Fibroblast of skin of left quadriceps (primary cell): ENCODE data around the gene PILRB.
"Not testable (repeated sequence)": the region's sequence is repeated elsewhere in the genome, so short reads cannot be mapped to it uniquely, and the experiment has no call there.

ENCODE experiments used
- DNase-seq, 2 experiments: peaks; one replicate each; pipeline ENCODE4 v3.0.0-alpha.2; 2013; ENCODE audit warnings: low read depth in 2 of 2

The PILRB gene

DNA sequence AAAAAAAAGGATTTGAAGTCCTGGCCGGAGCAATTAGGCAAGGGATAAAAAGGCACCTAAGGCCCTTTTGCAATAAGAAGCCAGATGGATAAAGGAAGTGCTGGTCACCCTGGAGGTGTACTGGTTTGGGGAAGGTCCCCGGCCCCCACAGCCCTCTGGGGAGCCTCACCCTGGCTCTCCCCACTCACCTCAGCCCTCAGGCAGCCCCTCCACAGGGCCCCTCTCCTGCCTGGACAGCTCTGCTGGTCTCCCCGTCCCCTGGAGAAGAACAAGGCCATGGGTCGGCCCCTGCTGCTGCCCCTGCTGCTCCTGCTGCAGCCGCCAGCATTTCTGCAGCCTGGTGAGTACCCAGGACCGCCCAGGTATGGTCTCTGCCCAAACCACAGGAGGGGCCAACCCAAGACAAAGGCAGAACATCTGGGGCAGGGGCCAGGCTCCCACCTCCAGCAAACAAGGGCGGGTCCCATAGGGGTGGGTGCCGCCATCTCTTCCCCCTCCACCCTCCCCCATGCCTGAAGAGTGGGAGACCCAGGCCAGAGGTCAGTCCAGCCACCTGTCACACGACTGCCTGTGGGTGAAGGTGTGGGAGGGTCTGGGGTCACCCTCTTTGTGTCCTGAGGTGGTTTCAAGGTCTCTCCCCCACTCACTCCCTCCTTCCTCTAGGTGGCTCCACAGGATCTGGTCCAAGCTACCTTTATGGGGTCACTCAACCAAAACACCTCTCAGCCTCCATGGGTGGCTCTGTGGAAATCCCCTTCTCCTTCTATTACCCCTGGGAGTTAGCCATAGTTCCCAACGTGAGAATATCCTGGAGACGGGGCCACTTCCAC lies at the start of gene PILRB:
TSS of gene PILRB (plus strand) at position 91 of the 830 bp plus-strand sequence. CDS start at position 277, 186 bp downstream.
- no peak for DNase-seq

DNA sequence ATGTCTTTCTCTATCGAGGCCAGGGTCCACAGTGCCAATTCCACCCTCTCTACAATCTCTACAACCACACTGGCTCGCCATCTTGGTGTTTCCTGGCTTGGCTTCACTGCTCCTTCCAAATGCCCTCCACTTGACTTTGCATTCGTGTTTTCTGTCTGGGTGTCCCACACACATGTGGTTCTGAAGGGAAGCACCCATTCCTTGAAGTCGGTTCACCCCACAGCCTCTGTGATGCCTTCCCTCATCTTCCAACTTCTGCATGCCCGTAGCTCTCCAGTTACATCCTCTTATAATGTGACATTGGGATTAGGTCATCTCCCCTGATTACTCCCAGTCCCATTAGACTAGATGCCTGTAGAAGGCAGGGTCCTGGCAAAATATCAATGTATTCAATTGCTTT lies 39.6 kb upstream of the PILRB start:
- DNase-seq: not testable (repeated sequence)

- DNase-seq: not testable (repeated sequence)
These were observed 36.3 kb upstream of the PILRB start for GRCh38 chr7:100321648-100322047.

GRCh38 chr7:100324194-100324593 lies 33.7 kb upstream of the PILRB start:
- DNase-seq: not testable (repeated sequence)

DNA sequence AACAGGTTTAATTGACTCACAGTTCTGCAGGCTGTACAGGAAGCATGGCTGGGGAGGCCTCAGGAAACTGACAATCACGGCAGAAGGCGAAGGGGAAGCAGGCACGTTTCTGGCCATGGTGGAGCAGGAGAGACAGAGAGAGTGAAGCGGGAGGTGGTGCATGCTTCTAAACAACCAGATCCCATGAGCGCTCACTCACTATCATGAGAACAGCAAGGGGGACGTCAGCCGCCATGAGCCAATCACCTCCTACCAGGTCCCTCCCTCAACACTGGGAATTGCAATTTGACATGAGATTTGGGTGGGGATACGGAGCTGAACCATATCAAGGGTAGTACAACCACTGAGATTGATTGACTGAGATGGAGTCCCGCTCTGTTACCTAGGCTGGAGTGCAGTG lies 32.2 kb upstream of the PILRB start:
- DNase-seq: not testable (repeated sequence)

GRCh38 chr7:100326914-100327313 lies 31.0 kb upstream of the PILRB start:
- DNase-seq: not testable (repeated sequence)

- DNase-seq: peak; percentile 75 to 76
These were observed 22.1 kb upstream of the PILRB start for GRCh38 chr7:100335566-100336466.

DNA sequence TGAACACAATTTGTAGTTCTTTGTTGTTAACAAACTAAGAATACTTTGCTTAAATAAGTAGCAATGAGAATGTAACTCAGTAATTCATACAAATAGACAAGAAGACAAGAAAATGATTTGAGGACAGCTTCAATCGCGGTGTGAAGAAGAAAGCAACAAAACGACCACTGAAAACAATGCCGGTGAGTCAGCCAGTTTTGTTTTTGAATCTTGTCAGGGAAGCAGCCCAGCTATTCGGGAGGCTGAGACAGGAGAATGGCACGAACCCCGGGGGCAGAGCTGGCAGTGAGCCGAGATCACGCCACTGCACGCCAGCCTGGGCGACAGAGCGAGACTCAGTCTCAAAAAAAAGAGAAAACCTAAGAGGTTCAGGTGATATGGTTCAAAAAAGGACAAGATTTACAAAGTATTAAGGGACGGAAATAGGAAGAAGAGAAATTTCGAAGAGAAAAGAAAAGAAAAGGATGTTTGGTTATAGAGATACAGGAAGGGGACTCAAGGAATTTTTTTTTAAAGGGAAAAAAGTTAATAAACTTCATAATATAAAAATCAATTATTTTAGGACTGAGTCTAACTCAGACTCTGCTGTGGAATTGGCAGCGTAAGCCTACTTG lies 19.7 kb upstream of the PILRB start:
- DNase-seq: not testable (repeated sequence)

DNA sequence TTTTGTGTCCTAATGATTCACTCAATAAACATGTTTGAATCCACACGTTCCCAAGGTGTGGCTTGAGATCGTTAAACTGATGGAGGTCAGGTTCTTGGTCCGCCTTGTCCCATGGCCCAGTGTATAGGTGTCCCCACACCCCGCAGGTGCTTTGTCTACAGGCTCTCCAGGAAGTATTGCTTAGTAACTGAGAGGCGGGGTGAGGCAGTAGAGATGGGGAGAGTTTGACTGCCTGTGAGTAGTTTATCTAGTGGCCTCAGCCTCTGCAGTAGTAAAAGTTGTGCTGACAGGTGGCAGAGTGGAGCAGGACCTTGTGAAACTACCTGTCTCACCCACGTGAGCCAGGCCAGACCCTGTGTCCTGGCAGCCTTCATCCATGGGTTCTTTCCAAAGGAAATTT lies 16.6 kb upstream of the PILRB start:
- DNase-seq: not testable (repeated sequence)

DNA sequence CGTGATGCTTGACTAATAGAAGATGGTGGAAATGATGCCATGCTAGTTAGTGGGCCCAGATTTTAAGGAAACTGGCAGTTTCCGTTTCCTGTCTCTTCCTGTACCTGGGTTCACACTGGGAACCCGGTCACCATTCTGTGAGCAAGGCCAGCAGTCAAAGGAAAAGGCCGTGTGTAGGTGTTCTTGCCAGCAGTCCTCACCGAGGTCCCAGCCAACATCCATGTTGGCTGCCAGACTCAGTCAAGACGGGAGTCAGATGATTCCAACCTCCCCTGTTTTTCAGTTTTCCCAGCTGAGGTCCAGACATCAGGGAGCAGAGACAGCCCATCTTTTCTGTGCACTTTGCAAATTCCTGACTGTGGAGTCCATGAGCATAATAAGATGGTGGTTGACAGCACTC lies 15.2 kb upstream of the PILRB start:
- DNase-seq: no peak

- DNase-seq: not testable (repeated sequence)
These were observed 13.8 kb upstream of the PILRB start for GRCh38 chr7:100344124-100344559.

- not testable (repeated sequence) for DNase-seq
These were observed 13.2 kb upstream of the PILRB start for GRCh38 chr7:100344560-100345287.

DNA sequence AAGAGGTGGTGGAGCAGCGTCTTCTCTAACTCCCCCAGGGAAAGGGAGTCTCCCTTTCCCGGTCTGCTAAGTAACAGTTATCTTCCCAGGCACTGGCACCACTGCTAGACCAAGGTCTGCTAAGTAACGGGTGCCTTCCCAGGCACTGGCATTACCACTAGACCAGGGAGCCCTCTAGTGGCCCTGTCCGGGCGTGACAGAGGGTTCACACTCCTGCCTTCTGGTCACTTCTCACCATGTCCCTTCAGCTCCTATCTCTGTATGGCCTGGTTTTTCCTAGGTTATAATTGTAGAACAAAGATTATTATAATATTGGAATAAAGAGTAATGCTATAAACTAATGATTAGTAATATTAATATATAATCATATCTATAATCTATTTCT lies 12.6 kb upstream of the PILRB start:
- peak; percentile 10 to 20 for DNase-seq

DNA sequence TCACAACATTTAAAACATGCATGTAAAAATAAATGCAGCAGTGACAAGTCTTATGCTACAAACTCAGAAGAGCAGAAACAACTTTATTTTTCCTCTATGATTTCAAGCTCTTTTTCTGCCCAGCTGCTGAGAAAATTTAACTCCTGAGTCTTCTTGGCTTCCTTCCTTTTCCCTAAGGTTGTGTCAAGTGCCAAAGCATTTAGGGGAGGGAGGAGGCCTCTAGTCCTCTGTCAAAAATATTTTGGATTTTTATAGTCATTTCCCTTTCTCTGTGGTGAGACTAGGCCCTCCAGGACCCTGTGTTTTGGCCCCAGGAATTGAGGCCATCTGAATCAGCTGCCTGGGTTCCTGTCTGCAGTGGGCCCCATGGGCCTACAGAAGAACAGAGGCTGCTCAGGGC lies 11.0 kb upstream of the PILRB start:
- no peak for DNase-seq

DNA sequence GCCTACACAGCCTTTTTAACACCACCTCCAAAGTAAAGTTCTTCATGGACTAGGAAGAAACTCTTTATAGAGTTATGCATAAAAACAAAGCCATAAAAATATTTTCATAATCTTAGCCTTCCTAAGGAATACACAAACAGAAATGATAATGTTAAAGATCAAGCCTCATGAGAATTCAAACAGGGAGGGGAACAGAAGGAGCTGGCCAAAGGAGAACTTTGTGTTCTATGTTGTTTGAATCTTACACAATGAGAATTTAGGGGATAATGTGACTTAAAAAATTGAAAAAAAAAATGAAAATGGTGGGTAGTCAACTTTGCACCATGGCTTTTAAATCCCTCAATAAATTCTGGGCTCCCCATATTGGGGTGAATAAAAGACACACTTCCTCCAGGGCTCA lies 9.1 kb upstream of the PILRB start:
- no peak for DNase-seq

DNA sequence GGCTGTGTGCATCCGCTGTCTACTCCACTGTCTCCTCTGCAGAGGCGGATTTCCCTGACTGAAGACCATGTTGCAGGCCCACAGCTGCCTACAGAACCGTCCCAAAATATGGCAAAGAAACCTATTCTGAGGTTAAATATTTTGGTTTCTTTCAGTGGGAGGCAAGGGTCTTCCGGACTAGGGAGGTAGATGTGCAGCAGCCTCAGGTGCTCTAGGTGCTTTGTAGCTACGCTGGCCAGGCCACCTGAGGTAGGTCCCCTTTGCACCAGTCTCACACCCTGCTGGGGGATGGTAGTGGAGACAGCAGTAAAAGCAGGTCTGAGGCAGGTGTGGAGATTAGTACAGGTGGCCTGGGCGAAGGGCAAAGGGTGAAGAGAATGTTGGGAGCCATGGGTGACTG lies 8.2 kb upstream of the PILRB start:
- no peak for DNase-seq

GRCh38 chr7:100351657-100352058 lies 6.3 kb upstream of the PILRB start:
- no peak for DNase-seq

- not testable (repeated sequence) for DNase-seq
These were observed 5.6 kb upstream of the PILRB start for GRCh38 chr7:100352230-100352781.

DNA sequence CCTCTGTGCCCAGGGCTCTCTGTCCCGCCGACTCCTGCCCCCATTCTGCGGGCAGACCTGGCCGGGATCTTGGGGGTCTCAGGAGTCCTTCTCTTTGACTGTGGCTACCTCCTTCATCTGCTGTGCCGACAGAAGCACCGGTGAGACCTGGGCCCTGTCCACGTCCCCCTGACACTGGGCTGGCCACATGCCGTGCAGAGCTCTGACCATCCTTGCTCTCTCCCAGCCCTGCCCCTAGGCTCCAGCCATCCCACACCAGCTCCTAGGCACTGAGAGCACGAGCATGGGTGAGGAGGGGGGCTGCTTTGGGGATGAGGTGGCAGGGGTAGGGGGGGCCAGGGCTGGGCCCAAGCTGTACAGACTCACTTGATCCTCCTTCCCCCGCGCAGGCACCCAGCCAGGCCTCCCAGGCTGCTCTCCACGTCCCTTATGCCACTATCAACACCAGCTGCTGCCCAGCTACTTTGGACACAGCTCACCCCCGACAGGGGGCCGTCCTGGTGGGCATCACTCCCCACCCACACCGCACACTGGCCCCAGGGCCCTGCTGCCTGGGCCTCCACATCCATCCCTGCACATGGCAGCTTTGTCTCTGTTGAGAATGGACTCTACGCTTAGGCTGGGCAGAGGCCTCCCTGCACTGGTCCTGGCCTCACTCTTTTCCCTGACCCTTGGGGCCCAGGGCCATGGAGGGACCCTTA lies 4.8 kb upstream of the PILRB start:
- DNase-seq: no peak

- DNase-seq: no peak
These were observed 4.1 kb upstream of the PILRB start for GRCh38 chr7:100353685-100354330.
